VCaP (cell line): ENCODE measurements around the gene DIAPH2.

Source experiments
- H3K27ac ChIP-seq: fragments of 450-650 bp; 2 replicates; pipeline ENCODE4 v1.5.1; 2017
- TF ChIP-seq, protein P1 (sequence below): fragments of 450-650 bp; conservative IDR thresholded peaks from 2 replicates; pipeline ENCODE4 v1.5.1; 2017; ENCODE audit warnings: mild to moderate bottlenecking, moderate library complexity

Gene DIAPH2

GRCh38 chrX:97066381-97066780, 381.7 kb downstream of the DIAPH2 start:
- no peak overlapping the region for H3K27ac ChIP-seq
- TF ChIP-seq, protein P1, sequence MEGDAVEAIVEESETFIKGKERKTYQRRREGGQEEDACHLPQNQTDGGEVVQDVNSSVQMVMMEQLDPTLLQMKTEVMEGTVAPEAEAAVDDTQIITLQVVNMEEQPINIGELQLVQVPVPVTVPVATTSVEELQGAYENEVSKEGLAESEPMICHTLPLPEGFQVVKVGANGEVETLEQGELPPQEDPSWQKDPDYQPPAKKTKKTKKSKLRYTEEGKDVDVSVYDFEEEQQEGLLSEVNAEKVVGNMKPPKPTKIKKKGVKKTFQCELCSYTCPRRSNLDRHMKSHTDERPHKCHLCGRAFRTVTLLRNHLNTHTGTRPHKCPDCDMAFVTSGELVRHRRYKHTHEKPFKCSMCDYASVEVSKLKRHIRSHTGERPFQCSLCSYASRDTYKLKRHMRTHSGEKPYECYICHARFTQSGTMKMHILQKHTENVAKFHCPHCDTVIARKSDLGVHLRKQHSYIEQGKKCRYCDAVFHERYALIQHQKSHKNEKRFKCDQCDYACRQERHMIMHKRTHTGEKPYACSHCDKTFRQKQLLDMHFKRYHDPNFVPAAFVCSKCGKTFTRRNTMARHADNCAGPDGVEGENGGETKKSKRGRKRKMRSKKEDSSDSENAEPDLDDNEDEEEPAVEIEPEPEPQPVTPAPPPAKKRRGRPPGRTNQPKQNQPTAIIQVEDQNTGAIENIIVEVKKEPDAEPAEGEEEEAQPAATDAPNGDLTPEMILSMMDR = no peak

- no peak overlapping the region for H3K27ac ChIP-seq
- TF ChIP-seq, protein P1 = no peak
These were observed 385.7 kb downstream of the DIAPH2 start for GRCh38 chrX:97070346-97070745.

- TF ChIP-seq, protein P1 = no peak
- no peak overlapping the region for H3K27ac ChIP-seq
These were observed 389.8 kb downstream of the DIAPH2 start for GRCh38 chrX:97074400-97074799.

GRCh38 chrX:97089116-97089515, 404.5 kb downstream of the DIAPH2 start:
- TF ChIP-seq, protein P1 = no peak
- no peak overlapping the region for H3K27ac ChIP-seq

DNA sequence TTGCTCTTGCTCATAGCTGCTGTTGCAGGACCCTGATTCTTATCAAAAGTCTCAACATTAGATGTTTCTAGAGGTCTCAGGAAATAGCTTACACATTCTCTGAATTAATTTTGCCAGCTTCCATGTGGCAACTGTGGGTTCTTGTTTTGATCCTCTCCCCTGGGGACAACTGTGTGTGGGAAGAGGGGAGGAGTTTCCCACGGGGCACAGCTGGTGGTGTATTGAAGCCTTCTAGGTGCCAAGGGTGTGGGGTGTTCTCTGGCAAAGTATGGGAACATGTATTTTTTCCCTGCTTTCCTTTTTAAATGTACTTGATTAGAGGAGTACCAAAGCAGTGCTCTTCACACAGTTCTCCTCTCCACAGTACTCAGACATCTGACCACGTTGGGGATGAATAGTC, 411.7 kb downstream of the DIAPH2 start:
- H3K27ac ChIP-seq = no peak overlapping the region
- TF ChIP-seq, protein P1 = no peak

- H3K27ac ChIP-seq = no peak overlapping the region
- TF ChIP-seq, protein P1 = no peak
These were observed 418.3 kb downstream of the DIAPH2 start for GRCh38 chrX:97102938-97103337.

DNA sequence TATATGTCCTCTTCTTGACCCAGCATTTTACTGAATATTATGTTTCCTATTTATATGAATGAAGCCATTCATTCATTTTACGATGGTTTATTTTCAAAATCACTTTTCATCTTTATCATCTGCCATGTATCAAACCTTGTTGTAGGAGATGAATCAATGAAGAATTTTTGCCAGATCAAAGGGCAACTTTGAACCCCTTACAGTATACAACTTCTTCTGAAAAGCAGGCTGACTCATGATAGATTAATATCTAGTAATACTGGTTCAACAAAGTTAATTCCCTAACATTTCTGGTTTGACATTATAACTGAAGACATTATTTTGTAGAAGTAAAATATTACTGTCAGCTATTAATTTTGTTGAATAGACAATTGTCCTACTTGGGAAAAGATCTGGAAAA, 425.1 kb downstream of the DIAPH2 start:
- TF ChIP-seq, protein P1 = no peak

DNA sequence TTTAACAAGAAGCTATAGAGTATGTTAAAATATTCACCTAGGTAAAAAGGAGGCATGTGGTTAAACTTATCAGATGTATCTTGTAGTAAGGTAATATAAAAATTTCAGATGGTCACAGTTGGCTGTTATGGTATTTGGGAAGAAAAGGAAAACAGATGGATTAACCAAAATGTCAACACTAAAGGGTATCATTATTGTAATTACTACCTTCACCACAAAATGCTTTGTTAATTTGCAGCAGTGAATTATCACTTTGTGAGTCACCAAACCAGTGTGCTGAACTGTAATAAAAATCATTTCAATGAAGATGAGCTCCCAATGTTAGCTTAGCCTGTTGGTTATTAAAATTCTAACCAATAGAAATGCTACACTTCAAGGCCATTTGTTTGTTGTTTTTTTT, 432.9 kb downstream of the DIAPH2 start:
- TF ChIP-seq, protein P1 = no peak
- H3K27ac ChIP-seq = no peak overlapping the region

More for the DNA sequence above, 425.1 kb downstream of the DIAPH2 start:
- no peak overlapping the region for H3K27ac ChIP-seq
